ENCODE results near the gene BID. TPM values are rescaled to one million over a fixed set of nuclear protein-coding genes. Genes with fewer than 3 reads are reported as not detected.

The BID gene
- total RNA-seq, 2 experiments from 2014 or later, result 8.9 to 10.3 TPM

DNA sequence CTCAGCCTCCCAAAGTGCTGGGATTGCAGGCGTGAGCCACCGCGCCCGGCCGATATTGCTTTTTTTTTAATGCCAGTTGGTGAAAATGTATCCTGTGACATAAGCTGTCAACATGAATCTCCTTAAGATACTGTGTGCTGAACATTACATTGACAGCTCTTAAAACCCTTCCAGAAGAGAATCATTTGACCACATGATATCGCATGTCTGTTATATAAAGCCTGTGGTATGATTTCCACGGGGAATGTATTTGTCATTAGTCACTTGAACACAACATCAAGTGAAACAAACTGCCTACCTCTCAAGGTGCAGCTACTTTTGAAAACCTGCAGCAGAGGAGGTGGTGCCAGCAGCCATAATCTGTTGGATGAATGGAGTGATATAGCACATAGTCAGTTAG, 68.7 kb downstream of the BID start:
- H3K9me3 Mint-ChIP-seq, result no peaks in the 10 kb centered on the region
- ChIA-PET CTCF (no interaction called here), POLR2A (no interaction called here)
- Histone ChIP-seq H3K4me3 (ENCODE audit: low read length) (no peak overlapping the region), H3K27me3 (ENCODE audit: control insufficient read depth in 1 of 2, insufficient read depth in 2 of 2, low read length in 2 of 2) (no peaks in the 10 kb centered on the region), H3K9me3 (ENCODE audit: control insufficient read depth in 1 of 2, insufficient read depth in 1 of 2, low read length in 2 of 2) (no peaks in the 10 kb centered on the region), H3K36me3 (ENCODE audit: insufficient read depth, low read length) (peaks cover 3% of the 10 kb centered on the region), H3K4me1 (ENCODE audit: insufficient read depth, low read length) (peaks cover 11% of the 10 kb centered on the region), H3K27ac (ENCODE audit: low read depth in 1 of 2, low read length in 2 of 2) (no peak overlapping the region)
- intact Hi-C loops (cut with DNase I, micrococcal nuclease), result no loop called here
- ATAC-seq (ENCODE audit: poor library complexity) (no peak), DNase-seq (no peak)
- H3K4me1 Mint-ChIP-seq (ENCODE audit: low read depth), result peaks cover 12% of the 10 kb centered on the region
- H3K36me3 Mint-ChIP-seq (ENCODE audit: low read depth), result peaks cover 33% of the 10 kb centered on the region
- H3K4me3 Mint-ChIP-seq, result no peak overlapping the region
- H3K27ac Mint-ChIP-seq, result peak overlapping the region; percentile 15
- TF ChIP-seq CTCF (IDR thresholded peaks at IDR 0.05), result no peak
- no peaks in the 10 kb centered on the region for H3K27me3 Mint-ChIP-seq

GRCh38 chr22:17703811-17704210, 70.5 kb downstream of the BID start:
- Histone ChIP-seq H3K27me3 (ENCODE audit: control insufficient read depth in 1 of 2, insufficient read depth in 2 of 2, low read length in 2 of 2) (no peaks in the 10 kb centered on the region), H3K9me3 (ENCODE audit: control insufficient read depth in 1 of 2, insufficient read depth in 1 of 2, low read length in 2 of 2) (no peaks in the 10 kb centered on the region), H3K4me1 (ENCODE audit: insufficient read depth, low read length) (peaks cover 11% of the 10 kb centered on the region), H3K36me3 (ENCODE audit: insufficient read depth, low read length) (peaks cover 6% of the 10 kb centered on the region), H3K4me3 (ENCODE audit: low read length) (no peak overlapping the region), H3K27ac (ENCODE audit: low read depth in 1 of 2, low read length in 2 of 2) (no peak overlapping the region)
- Mint-ChIP-seq H3K9me3 (no peaks in the 10 kb centered on the region), H3K27me3 (no peaks in the 10 kb centered on the region), H3K36me3 (ENCODE audit: low read depth) (peaks cover 45% of the 10 kb centered on the region), H3K4me1 (ENCODE audit: low read depth) (peaks cover 16% of the 10 kb centered on the region), H3K27ac (no peak overlapping the region), H3K4me3 (no peak overlapping the region)
- ChIA-PET CTCF (no interaction called here), POLR2A (no interaction called here)
- no peak for DNase-seq
- intact Hi-C loops (cut with DNase I, micrococcal nuclease), result no loop called here
- ATAC-seq (ENCODE audit: poor library complexity), result no peak
- no peak for TF ChIP-seq CTCF (IDR thresholded peaks at IDR 0.05)

GRCh38 chr22:17700778-17701177, 73.5 kb downstream of the BID start:
- H3K27me3 Mint-ChIP-seq, result no peaks in the 10 kb centered on the region
- H3K27ac Mint-ChIP-seq, result no peak overlapping the region
- H3K36me3 Mint-ChIP-seq (ENCODE audit: low read depth), result peaks cover 55% of the 10 kb centered on the region
- Histone ChIP-seq H3K4me3 (ENCODE audit: low read length) (no peak overlapping the region), H3K27me3 (ENCODE audit: control insufficient read depth in 1 of 2, insufficient read depth in 2 of 2, low read length in 2 of 2) (no peaks in the 10 kb centered on the region), H3K9me3 (ENCODE audit: control insufficient read depth in 1 of 2, insufficient read depth in 1 of 2, low read length in 2 of 2) (no peaks in the 10 kb centered on the region), H3K27ac (ENCODE audit: low read depth in 1 of 2, low read length in 2 of 2) (no peak overlapping the region), H3K4me1 (ENCODE audit: insufficient read depth, low read length) (peaks cover 1% of the 10 kb centered on the region), H3K36me3 (ENCODE audit: insufficient read depth, low read length) (peaks cover 6% of the 10 kb centered on the region)
- ChIA-PET CTCF (no interaction called here), POLR2A (no interaction called here)
- intact Hi-C loops (cut with DNase I, micrococcal nuclease), result no loop called here
- H3K9me3 Mint-ChIP-seq, result no peaks in the 10 kb centered on the region
- ATAC-seq (ENCODE audit: poor library complexity) (no peak), DNase-seq (no peak)
- H3K4me3 Mint-ChIP-seq, result no peak overlapping the region
- H3K4me1 Mint-ChIP-seq (ENCODE audit: low read depth), result peaks cover 7% of the 10 kb centered on the region
- no peak for TF ChIP-seq CTCF (IDR thresholded peaks at IDR 0.05)
